Endothelial cell (in vitro differentiated cells): ENCODE data around the gene GFI1. TPM values are rescaled to one million over a fixed set of nuclear protein-coding genes. Genes with fewer than 3 reads are reported as not detected.
A peak's percentile ranks its signal among the peaks of the same experiment; 100 is the strongest.

Source experiments
- DNase-seq: peaks from one replicate; pipeline ENCODE4 v3.0.0; 2021; ENCODE audit warnings: low spot score
- H3K27ac Mint-ChIP-seq: one replicate; pipeline ENCODE4 v1.8.0; 2021; ENCODE audit warnings: mixed read lengths, inconsistent platforms; ENCODE audit not compliant: unreplicated experiment
- H3K27me3 Mint-ChIP-seq: one replicate; pipeline ENCODE4 v1.8.0; 2021; ENCODE audit warnings: mild to moderate bottlenecking, moderate library complexity, mixed read lengths, inconsistent platforms; ENCODE audit not compliant: unreplicated experiment
- H3K36me3 Mint-ChIP-seq: one replicate; pipeline ENCODE4 v1.8.0; 2021; ENCODE audit warnings: mild to moderate bottlenecking, low read depth, mixed read lengths, inconsistent platforms; ENCODE audit not compliant: unreplicated experiment
- H3K4me1 Mint-ChIP-seq: one replicate; pipeline ENCODE4 v1.8.0; 2021; ENCODE audit warnings: mild to moderate bottlenecking, mixed read lengths, inconsistent platforms; ENCODE audit not compliant: unreplicated experiment
- H3K4me3 Mint-ChIP-seq: one replicate; pipeline ENCODE4 v1.8.0; 2021; ENCODE audit warnings: mild to moderate bottlenecking, mixed read lengths, inconsistent platforms; ENCODE audit not compliant: unreplicated experiment
- H3K9me3 Mint-ChIP-seq: one replicate; pipeline ENCODE4 v1.8.0; 2021; ENCODE audit warnings: mixed read lengths, inconsistent platforms; ENCODE audit not compliant: unreplicated experiment
- total RNA-seq: library from RNA; stranded (reverse); fragmentation: NEBNext Ultra II Directional; extraction: Animal tissue kit (Norgen Biotek cat#: 25700); gene quantifications from one replicate; pipeline ENCODE4 v1.2.1, GENCODE V29; 2021; ENCODE audit not compliant: unreplicated experiment
- TF ChIP-seq, protein P1 (sequence below): fragments of 200-600 bp; sonication (generic); IDR thresholded peaks from one replicate; pipeline ENCODE4 v1.5.0; 2021; ENCODE audit warnings: antibody characterized with exemption; ENCODE audit not compliant: unreplicated experiment

GFI1 gene
- total RNA-seq, 1 donor from 2014 or later: 0.26 TPM

DNA sequence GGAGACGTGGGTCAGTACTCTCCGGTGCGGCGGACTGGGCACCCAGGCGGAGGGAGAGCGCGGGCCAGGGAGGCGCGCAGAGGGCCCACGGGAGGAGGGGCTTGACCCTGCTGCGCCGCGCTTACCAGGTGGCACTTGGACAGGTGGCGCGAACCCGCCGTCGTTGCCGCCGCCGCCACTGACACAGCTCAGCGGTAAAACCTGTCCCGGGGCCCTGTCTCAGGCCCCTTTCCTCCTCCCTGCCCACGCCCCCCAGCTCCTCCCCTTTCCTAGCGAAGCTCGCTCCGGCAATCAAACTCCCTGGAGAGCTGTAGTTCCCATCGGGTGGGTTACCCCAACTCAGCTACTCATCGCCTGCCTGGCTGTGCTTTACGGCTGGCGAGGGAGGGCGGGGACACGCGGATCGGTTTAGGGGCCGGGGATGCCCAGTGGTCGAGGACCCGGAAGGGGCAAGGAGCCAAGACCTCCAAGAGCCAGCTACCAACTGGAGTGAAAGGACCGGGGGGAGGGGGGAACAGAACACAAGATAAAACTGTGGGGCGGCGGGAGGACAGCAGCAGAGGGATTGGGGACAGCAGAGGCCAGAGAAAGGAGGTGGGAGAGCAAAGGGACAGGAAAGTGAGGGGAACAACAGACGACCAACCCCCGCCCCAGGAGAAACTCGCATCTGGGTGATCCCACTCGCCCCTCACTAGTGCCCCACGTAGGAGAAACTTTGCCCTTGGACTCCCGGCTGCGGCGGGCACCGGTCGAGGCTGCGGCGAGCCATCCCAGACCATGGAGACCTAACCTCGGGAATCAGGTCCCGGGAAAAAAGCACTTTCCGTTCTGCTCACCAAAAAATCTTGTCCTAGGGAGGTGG, 2.9 kb downstream of the GFI1 start:
- H3K27ac Mint-ChIP-seq: peak overlapping the region; percentile 57
- DNase-seq: no peak
- H3K27me3 Mint-ChIP-seq: peaks cover 42% of the 10 kb centered on the region
- no peaks in the 10 kb centered on the region for H3K9me3 Mint-ChIP-seq
- peak overlapping the region; percentile 83 for H3K4me3 Mint-ChIP-seq
- TF ChIP-seq, protein P1, sequence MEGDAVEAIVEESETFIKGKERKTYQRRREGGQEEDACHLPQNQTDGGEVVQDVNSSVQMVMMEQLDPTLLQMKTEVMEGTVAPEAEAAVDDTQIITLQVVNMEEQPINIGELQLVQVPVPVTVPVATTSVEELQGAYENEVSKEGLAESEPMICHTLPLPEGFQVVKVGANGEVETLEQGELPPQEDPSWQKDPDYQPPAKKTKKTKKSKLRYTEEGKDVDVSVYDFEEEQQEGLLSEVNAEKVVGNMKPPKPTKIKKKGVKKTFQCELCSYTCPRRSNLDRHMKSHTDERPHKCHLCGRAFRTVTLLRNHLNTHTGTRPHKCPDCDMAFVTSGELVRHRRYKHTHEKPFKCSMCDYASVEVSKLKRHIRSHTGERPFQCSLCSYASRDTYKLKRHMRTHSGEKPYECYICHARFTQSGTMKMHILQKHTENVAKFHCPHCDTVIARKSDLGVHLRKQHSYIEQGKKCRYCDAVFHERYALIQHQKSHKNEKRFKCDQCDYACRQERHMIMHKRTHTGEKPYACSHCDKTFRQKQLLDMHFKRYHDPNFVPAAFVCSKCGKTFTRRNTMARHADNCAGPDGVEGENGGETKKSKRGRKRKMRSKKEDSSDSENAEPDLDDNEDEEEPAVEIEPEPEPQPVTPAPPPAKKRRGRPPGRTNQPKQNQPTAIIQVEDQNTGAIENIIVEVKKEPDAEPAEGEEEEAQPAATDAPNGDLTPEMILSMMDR: no peak
- peaks cover 8% of the 10 kb centered on the region for H3K36me3 Mint-ChIP-seq
- H3K4me1 Mint-ChIP-seq: peaks cover 35% of the 10 kb centered on the region

DNA sequence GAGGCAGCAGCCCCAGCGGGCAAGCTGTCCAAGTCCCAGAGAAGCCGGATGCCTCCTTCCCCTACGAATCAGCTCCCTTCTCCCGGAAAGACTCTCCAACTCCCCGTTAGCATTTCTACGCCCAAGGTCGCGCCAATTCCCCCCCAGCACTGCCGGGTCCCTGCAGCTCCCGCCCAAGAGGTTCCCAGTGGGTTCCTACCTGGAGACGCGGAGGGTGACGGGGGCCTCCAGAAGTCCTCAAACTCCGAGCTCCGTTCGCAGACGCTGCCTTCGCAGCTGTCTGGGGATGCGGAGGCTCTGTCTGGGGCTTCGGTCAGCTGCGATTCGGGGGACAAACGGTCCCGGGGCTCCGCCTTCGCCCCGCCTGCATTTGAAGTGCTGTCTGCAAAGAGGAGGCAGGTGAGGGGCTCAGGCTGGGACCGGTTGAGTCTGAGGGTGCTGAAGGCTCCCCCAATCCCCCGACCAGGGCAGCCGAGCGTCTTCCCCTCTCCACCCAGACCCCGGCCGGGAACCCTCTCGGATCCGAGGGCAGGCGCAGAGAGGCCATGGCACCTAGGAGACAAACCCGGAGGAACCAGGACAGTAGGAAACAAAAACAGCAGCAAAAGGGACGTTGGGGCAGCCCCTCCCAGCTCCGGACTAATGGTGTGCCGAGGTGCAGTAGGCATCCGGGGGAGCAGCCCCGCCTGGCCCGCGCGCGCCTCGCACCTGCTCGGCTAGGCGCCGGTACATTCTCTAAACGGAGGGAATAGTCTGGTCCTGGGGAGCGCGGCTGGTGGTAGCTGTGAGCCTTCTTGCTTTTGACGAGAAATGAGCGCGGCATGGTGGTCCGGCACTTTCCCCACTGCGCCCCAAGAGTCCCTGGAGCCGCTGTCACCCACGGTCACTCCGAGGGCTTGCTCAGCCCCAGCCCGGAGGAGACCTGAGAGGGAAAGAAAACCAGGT, 3.8 kb downstream of the GFI1 start:
- Mint-ChIP-seq H3K27me3 (peaks cover 44% of the 10 kb centered on the region), H3K36me3 (peaks cover 8% of the 10 kb centered on the region), H3K4me3 (peak overlapping the region; percentile 78), H3K9me3 (no peaks in the 10 kb centered on the region), H3K27ac (no peak overlapping the region), H3K4me1 (peaks cover 35% of the 10 kb centered on the region)
- DNase-seq: peak; percentile 38
- TF ChIP-seq, protein P1: no peak

DNA sequence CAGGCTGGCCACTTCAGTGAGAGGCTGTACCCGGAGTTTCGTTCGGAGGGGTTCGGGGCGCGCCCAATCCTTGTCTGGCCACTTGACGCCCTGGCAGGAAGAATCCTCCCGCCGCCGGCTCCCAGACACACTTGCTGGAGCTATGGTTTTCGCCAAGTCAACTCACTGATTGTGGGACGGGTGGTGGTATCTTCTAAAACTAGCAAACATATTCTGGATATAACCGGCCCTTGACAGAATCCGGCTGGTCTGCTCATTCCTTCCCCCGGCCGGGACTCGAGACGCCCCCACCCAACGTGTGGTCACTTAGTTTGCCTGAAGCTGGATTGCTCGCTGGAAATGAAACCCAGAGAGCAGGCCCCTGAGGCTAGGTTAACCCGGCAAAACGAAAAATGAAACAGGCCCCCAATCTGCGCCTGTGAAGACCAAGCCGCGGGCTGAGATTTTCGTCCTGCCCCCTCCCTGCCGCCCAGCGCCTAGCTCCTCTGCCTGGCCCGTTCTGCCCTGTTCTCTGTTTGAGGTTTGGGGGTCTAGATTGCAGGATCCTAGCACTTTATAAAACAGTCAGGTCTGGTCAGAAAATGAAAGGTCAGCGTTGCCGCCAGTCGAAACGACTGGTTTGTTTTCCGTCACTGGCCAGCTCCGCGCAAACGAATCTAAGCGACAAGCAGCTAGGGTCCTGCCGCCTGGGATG, 4.6 kb downstream of the GFI1 start:
- Mint-ChIP-seq H3K27me3 (peaks cover 44% of the 10 kb centered on the region), H3K36me3 (peaks cover 8% of the 10 kb centered on the region), H3K27ac (no peak overlapping the region), H3K9me3 (no peaks in the 10 kb centered on the region), H3K4me1 (peaks cover 35% of the 10 kb centered on the region), H3K4me3 (peak overlapping the region; percentile 78)
- DNase-seq: peak; percentile 20
- TF ChIP-seq, protein P1: no peak

- Mint-ChIP-seq H3K9me3 (no peaks in the 10 kb centered on the region), H3K4me3 (no peak overlapping the region), H3K4me1 (peaks cover 37% of the 10 kb centered on the region), H3K36me3 (peaks cover 8% of the 10 kb centered on the region), H3K27ac (no peak overlapping the region), H3K27me3 (peaks cover 44% of the 10 kb centered on the region)
- DNase-seq: no peak
- TF ChIP-seq, protein P1: no peak
Observed at GRCh38 chr1:92481599-92481925, 5.2 kb downstream of the GFI1 start.
